WTC11 (cell line): ENCODE results near the gene ALKBH6. TPM values are rescaled to one million over a fixed set of nuclear protein-coding genes. Genes with fewer than 3 reads are reported as not detected.

Experiments
- ATAC-seq: fragments of 200-7000 bp; cut with Tn5 transposase; 2 replicates; pipeline ENCODE4 v1.10.0; 2021; ENCODE audit warnings: mild to moderate bottlenecking, moderate library complexity
- CTCF ChIA-PET: fragments of 300-600 bp; sonication (Branson Sonifier 250); formaldehyde crosslinking; loops from one replicate; lab custom pipeline; 2021; ENCODE audit warnings: antibody characterized with exemption; lab: Charles Lee
- POLR2A ChIA-PET: fragments of 350-600 bp; sonication (Branson Sonifier 250); formaldehyde crosslinking; loops from one replicate; lab custom pipeline; 2021; ENCODE audit warnings: antibody characterized with exemption; lab: Charles Lee
- DNase-seq: peaks from one replicate; pipeline ENCODE4 v3.0.0; 2021; ENCODE audit warnings: low spot score
- H3K27ac Mint-ChIP-seq: 2 replicates; pipeline ENCODE4 v1.8.0; 2021; ENCODE audit warnings: mixed read lengths
- H3K27me3 Mint-ChIP-seq: 2 replicates; pipeline ENCODE4 v1.8.0; 2021; ENCODE audit warnings: low read depth, mild to moderate bottlenecking, moderate library complexity, mixed read lengths
- H3K36me3 Mint-ChIP-seq: 2 replicates; pipeline ENCODE4 v1.8.0; 2021; ENCODE audit warnings: mixed read lengths
- H3K4me1 Mint-ChIP-seq: 2 replicates; pipeline ENCODE4 v1.8.0; 2022; ENCODE audit warnings: mixed read lengths
- H3K4me3 Mint-ChIP-seq: 2 replicates; pipeline ENCODE4 v1.8.0; 2021; ENCODE audit warnings: mild to moderate bottlenecking, moderate library complexity, mixed read lengths
- H3K9me3 Mint-ChIP-seq: 2 replicates; pipeline ENCODE4 v1.8.0; 2021; ENCODE audit warnings: mixed read lengths
- ATF3 ChIP-seq: sonication (generic); formaldehyde crosslinking; conservative IDR thresholded peaks from 2 replicates; pipeline ENCODE4 v1.8.1; 2022; ENCODE audit warnings: mild to moderate bottlenecking, missing genetic modification reagents
- ATF6 ChIP-seq: sonication (generic); formaldehyde crosslinking; IDR thresholded peaks from 2 replicates; pipeline ENCODE4 v1.8.1; 2023; ENCODE audit warnings: mild to moderate bottlenecking, missing genetic modification reagents
- CBFB ChIP-seq: sonication (generic); formaldehyde crosslinking; IDR thresholded peaks from 2 replicates; pipeline ENCODE4 v1.8.1; 2022; ENCODE audit warnings: mild to moderate bottlenecking, low read depth, missing genetic modification reagents
- CDX4 ChIP-seq: fragments of 250-450 bp; sonication (Bioruptor Pico); IDR thresholded peaks from 2 replicates; pipeline ENCODE4 v1.9.0; 2021; ENCODE audit warnings: moderate library complexity, mild to moderate bottlenecking, inconsistent platforms, borderline replicate concordance
- E2F1 ChIP-seq: sonication (generic); formaldehyde crosslinking; IDR thresholded peaks from 2 replicates; pipeline ENCODE4 v1.8.0; 2022; ENCODE audit warnings: mild to moderate bottlenecking, missing genetic modification reagents
- ELF4 ChIP-seq: sonication (generic); formaldehyde crosslinking; IDR thresholded peaks from 2 replicates; pipeline ENCODE4 v1.8.1; 2022; ENCODE audit warnings: low read depth, mild to moderate bottlenecking, moderate library complexity, missing genetic modification reagents
- ERG ChIP-seq: fragments of 250-450 bp; sonication (Bioruptor Pico); IDR thresholded peaks from 2 replicates; pipeline ENCODE4 v1.8.0; 2021; ENCODE audit warnings: mild to moderate bottlenecking
- GTF2I ChIP-seq: fragments of 250-450 bp; sonication (Bioruptor Pico); conservative IDR thresholded peaks from 2 replicates; pipeline ENCODE4 v1.4.0; 2021; ENCODE audit warnings: mild to moderate bottlenecking
- SMAD3 ChIP-seq: sonication (generic); formaldehyde crosslinking; IDR thresholded peaks from 2 replicates; pipeline ENCODE4 v1.8.0; 2022; ENCODE audit warnings: missing genetic modification reagents, mild to moderate bottlenecking, borderline replicate concordance
- USF2 ChIP-seq: sonication (generic); formaldehyde crosslinking; IDR thresholded peaks from 2 replicates; pipeline ENCODE4 v1.8.1; 2023; ENCODE audit warnings: mild to moderate bottlenecking, missing genetic modification reagents, moderate library complexity
- ZNF317 ChIP-seq: sonication (generic); formaldehyde crosslinking; IDR thresholded peaks from 2 replicates; pipeline ENCODE4 v1.8.1; 2023; ENCODE audit warnings: low read depth, mild to moderate bottlenecking, moderate library complexity, missing genetic modification reagents, borderline replicate concordance
- ZNF423 ChIP-seq: fragments of 250-450 bp; sonication (Bioruptor Pico); IDR thresholded peaks from 2 replicates; pipeline ENCODE4 v2.1.2; 2022; ENCODE audit warnings: mild to moderate bottlenecking, moderate library complexity
- ZNF425 ChIP-seq: fragments of 250-450 bp; sonication (Bioruptor Pico); conservative IDR thresholded peaks from 2 replicates; pipeline ENCODE4 v1.9.0; 2021; ENCODE audit warnings: mild to moderate bottlenecking
- total RNA-seq: library from RNA; stranded (reverse); gene quantifications from 3 replicates; pipeline ENCODE4 v1.2.3, GENCODE V29; 2021
- TF ChIP-seq, protein P1 (sequence below): sonication (generic); formaldehyde crosslinking; IDR thresholded peaks from 2 replicates; pipeline ENCODE4 v1.8.1; 2022; ENCODE audit warnings: mild to moderate bottlenecking, missing genetic modification reagents, moderate library complexity, borderline replicate concordance

ALKBH6 gene
- total RNA-seq, 1 experiment from 2014 or later: 28.1 TPM

DNA sequence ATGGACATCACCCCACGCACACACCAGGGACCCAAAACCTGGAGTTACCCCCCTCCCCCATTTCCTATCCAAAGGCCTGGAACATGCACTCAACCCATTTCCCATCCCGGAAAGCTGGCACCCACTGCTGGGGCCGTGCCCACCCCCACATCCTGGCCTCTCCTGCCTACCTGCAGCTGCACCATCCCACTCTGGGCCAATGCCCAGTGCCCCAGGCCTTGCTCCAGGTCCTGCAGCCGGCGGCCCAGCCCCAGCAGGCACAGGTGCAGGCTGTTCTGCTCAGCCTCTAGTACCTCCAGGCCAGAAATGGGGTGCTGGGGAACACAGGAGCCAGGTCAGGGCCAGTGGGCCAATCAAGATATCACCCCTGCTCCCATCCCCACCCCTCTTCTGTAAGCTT is 7.1 kb downstream of the ALKBH6 start:
- ChIA-PET CTCF (interaction anchor here (0.9 to 1.3 kb wide), 2 partner anchors 11 to 13 kb away, joined by 3 read pairs; partner anchors contain the start of gene SDHAF1), POLR2A (no interaction called here)
- Mint-ChIP-seq H3K27ac (no peak overlapping the region), H3K4me1 (peaks cover 17% of the 10 kb centered on the region), H3K9me3 (no peaks in the 10 kb centered on the region), H3K27me3 (peaks cover 9% of the 10 kb centered on the region), H3K4me3 (peak overlapping the region; percentile 47), H3K36me3 (peaks cover 22% of the 10 kb centered on the region)
- TF ChIP-seq E2F1 (CRISPR knock-in tag): no peak
- TF ChIP-seq SMAD3 (CRISPR knock-in tag): no peak
- no peak for TF ChIP-seq CDX4 (CRISPR knock-in tag)
- TF ChIP-seq ZNF423 (CRISPR knock-in tag): no peak
- TF ChIP-seq ZNF425 (CRISPR knock-in tag): no peak
- TF ChIP-seq CBFB (CRISPR knock-in tag): no peak
- TF ChIP-seq, protein P1, sequence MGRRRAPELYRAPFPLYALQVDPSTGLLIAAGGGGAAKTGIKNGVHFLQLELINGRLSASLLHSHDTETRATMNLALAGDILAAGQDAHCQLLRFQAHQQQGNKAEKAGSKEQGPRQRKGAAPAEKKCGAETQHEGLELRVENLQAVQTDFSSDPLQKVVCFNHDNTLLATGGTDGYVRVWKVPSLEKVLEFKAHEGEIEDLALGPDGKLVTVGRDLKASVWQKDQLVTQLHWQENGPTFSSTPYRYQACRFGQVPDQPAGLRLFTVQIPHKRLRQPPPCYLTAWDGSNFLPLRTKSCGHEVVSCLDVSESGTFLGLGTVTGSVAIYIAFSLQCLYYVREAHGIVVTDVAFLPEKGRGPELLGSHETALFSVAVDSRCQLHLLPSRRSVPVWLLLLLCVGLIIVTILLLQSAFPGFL: no peak
- TF ChIP-seq USF2 (CRISPR knock-in tag): no peak
- no peak for TF ChIP-seq ZNF317 (CRISPR knock-in tag)
- TF ChIP-seq ELF4 (CRISPR knock-in tag): no peak
- TF ChIP-seq GTF2I (CRISPR knock-in tag): no peak
- no peak for TF ChIP-seq ATF6
- TF ChIP-seq ATF3 (CRISPR knock-in tag): no peak
- ATAC-seq (no peak), DNase-seq (no peak)

- Mint-ChIP-seq H3K36me3 (peaks cover 20% of the 10 kb centered on the region), H3K4me3 (no peak overlapping the region), H3K9me3 (no peaks in the 10 kb centered on the region), H3K4me1 (peaks cover 4% of the 10 kb centered on the region), H3K27me3 (no peaks in the 10 kb centered on the region), H3K27ac (no peak overlapping the region)
- CTCF ChIA-PET: no interaction called here
- DNase-seq (no peak), ATAC-seq (no peak)
- TF ChIP-seq SMAD3 (CRISPR knock-in tag) (no peak), ERG (CRISPR knock-in tag) (no peak)
- POLR2A ChIA-PET: no interaction called here
These were observed 10.7 kb downstream of the ALKBH6 start for GRCh38 chr19:36003284-36003683.
